HEK293T (cell line): ENCODE data around the gene SRGAP1.

Source experiments
- BHLHE40 ChIP-seq: fragments of 450-650 bp; IDR thresholded peaks from 2 replicates; pipeline ENCODE4 v1.6.1; 2016; ENCODE audit warnings: mild to moderate bottlenecking, moderate library complexity, borderline replicate concordance
- FOXM1 ChIP-seq: fragments of 450-650 bp; IDR thresholded peaks from 2 replicates; pipeline ENCODE4 v1.6.1; 2017; ENCODE audit warnings: mild to moderate bottlenecking, borderline replicate concordance
- SUZ12 ChIP-seq: fragments of 450-650 bp; IDR thresholded peaks from 2 replicates; pipeline ENCODE4 v1.6.1; 2016; ENCODE audit warnings: mild to moderate bottlenecking
- TARDBP ChIP-seq: fragments of 450-650 bp; IDR thresholded peaks from 2 replicates; pipeline ENCODE4 v1.6.1; 2016
- TF ChIP-seq, protein P1 (sequence below): fragments of 450-650 bp; IDR thresholded peaks from 2 replicates; pipeline ENCODE4 v1.6.1; 2016

- no peak for TF ChIP-seq TARDBP
- no peak for TF ChIP-seq SUZ12
- TF ChIP-seq BHLHE40: no peak
- TF ChIP-seq, protein P1, sequence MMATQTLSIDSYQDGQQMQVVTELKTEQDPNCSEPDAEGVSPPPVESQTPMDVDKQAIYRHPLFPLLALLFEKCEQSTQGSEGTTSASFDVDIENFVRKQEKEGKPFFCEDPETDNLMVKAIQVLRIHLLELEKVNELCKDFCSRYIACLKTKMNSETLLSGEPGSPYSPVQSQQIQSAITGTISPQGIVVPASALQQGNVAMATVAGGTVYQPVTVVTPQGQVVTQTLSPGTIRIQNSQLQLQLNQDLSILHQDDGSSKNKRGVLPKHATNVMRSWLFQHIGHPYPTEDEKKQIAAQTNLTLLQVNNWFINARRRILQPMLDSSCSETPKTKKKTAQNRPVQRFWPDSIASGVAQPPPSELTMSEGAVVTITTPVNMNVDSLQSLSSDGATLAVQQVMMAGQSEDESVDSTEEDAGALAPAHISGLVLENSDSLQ: no peak
- TF ChIP-seq FOXM1: no peak
Observed at GRCh38 chr12:63958876-63959580, 114.5 kb downstream of the SRGAP1 start.
